Activated CD8-positive, alpha-beta memory T cell treated with anti-CD3 and anti-CD28 coated beads for 1 hour (primary cell): Measurements from ENCODE around the gene VPS37D.
"Not testable (repeated sequence)": the region's sequence is repeated elsewhere in the genome, so short reads cannot be mapped to it uniquely, and the experiment has no call there.

Source experiments
- DNase-seq, 2 donors: peaks; one replicate each; pipeline ENCODE4 v3.0.0-alpha.2; 2020; ENCODE audit warnings: low read depth in 1 of 2; ENCODE audit errors: extremely low read depth in 1 of 2

Gene VPS37D

GRCh38 chr7:73645643-73646174 lies 21.9 kb upstream of the VPS37D start:
- DNase-seq: no peak

- DNase-seq: no peak
These were observed 20.6 kb upstream of the VPS37D start for GRCh38 chr7:73646785-73647724.

GRCh38 chr7:73647725-73648592 lies 19.7 kb upstream of the VPS37D start:
- no peak for DNase-seq

DNA sequence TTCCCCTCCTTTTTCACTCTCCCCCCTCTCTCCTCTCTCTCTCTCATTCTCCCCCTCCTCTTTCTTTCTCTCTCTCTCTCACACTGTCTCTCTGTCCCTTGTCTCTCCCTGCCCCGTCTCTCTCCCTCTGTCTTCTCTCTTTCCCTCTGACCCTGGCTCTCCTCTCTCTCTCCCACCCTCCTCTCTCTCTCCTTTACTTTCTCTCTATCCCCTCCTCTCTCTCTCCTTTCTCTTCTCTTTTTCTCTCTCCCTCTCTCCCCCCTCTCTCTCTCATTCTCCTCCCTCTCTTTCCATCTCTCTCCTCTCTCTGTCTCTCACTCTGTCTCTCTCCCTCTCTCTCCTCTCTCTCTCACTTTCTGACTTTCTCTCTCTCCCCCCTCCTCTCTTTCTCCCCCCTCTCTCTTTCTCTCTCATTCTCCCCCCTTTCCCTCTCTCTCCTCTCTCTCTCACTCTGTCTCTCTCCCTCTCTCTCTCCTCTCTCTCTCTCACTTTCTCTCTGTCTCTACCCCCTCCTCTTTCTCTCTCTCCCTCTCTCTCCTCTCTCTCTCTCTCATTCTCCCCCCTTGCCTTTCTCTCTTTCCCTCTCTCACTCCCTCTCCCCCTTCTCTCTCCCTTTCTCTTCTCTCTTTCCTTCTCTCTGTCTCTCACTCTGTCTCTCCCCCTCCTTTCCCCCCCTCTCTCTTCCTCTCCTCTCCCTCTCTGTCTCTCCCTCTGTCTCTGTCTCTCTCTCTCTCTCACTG lies 18.9 kb upstream of the VPS37D start:
- no peak for DNase-seq

GRCh38 chr7:73649576-73649975 lies 18.1 kb upstream of the VPS37D start:
- no peak for DNase-seq

GRCh38 chr7:73650524-73650923 lies 17.1 kb upstream of the VPS37D start:
- DNase-seq: no peak

GRCh38 chr7:73652541-73652949 lies 15.1 kb upstream of the VPS37D start:
- no peak for DNase-seq

DNA sequence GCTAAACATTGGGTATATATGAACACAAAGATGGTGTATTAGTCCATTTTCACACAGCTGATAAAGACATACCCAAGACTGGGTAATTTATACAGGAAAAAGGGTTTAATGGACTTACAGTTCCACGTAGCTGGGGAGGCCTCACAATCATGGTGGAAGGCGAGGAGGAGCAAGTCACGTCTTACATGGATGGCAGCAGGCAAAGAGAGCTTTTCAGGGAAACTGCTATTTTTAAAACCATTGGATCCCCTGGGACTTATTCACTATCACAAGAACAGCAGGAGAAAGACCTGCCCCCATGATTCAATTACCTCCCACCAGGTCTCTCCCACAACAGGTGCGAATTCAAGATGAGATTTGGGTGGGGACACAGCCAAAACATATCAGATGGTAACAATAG lies 12.3 kb upstream of the VPS37D start:
- DNase-seq: not testable (repeated sequence)

GRCh38 chr7:73659983-73660382 lies 7.6 kb upstream of the VPS37D start:
- no peak for DNase-seq

DNA sequence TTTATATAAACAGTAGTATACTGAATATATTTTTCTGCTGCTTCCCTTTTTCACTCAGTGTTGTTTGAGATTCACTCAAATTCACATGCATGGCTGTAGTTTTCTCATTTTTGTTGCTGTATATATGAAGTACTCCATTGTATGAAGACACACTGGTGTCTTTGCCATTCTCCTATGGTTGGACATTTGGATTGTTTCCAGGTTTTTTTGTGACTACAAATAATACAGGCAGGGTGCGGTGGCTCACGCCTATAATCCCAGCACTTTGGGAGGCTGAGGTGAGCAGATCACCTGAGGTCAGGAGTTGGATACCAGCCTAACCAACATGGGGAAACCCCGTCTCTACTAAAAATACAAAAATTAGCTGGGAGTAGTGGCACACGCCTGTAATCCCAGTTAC lies 7.0 kb upstream of the VPS37D start:
- DNase-seq: not testable (repeated sequence)

DNA sequence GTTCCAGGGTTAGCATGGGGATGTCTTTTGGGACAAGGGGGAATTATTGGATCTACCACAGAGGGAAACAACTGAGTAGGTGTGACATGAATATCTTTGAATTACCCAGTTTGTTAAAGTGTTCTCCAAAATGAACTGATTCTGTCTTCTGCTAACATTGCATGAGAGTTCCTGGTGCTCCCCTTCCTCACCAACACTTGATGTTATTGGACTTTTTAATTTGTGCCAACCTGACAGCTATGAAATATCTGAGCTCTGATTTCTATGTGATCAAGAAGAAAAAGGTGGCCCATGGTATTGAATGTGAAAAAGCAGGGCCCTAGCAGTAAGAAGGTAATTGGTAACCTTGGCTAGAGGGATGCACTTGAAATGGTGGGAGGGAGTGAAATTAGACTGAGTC lies 4.6 kb upstream of the VPS37D start:
- no peak for DNase-seq

GRCh38 chr7:73668103-73668885 lies 663 bp downstream of the VPS37D start:
- DNase-seq: no peak

GRCh38 chr7:73668886-73669230 lies 1.2 kb downstream of the VPS37D start:
- no peak for DNase-seq

DNA sequence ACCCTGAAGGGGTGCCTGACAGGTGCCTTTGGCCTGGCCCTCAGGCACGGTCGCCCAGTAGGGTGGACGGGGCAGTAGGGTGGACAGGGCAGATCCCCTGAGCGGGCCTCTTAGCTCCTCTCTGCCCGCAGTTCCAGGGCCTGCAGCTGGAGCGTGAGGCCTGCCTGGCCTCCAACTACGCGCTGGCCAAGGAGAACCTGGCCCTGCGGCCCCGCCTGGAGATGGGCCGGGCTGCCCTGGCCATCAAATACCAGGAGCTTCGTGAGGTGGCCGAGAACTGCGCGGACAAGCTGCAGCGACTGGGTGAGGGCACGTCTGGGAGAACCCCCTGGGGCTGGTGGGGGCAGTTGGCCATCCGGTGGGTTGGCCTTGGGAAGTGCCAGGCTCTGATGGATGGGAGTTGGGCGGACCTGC lies 1.7 kb downstream of the VPS37D start:
- no peak for DNase-seq

- no peak for DNase-seq
These were observed 2.3 kb downstream of the VPS37D start for GRCh38 chr7:73669858-73670385.

DNA sequence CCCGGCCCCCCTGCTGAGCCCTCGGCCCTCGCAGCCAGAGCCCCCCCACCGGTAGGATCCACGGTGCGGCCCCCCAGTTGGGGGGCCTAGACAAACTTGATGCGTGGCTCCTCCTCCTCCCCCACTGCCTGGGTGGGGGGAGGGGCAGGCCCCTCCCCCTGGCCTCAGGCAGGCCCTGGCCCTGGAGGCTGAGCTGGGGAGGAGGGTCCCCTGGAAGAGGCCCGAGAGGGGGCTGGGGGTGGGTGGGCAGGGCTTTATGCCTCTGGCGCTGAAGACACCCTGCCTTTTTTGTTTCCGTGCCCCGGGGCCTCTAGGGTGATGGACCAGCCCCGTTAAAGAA lies 3.7 kb downstream of the VPS37D start:
- DNase-seq: no peak

DNA sequence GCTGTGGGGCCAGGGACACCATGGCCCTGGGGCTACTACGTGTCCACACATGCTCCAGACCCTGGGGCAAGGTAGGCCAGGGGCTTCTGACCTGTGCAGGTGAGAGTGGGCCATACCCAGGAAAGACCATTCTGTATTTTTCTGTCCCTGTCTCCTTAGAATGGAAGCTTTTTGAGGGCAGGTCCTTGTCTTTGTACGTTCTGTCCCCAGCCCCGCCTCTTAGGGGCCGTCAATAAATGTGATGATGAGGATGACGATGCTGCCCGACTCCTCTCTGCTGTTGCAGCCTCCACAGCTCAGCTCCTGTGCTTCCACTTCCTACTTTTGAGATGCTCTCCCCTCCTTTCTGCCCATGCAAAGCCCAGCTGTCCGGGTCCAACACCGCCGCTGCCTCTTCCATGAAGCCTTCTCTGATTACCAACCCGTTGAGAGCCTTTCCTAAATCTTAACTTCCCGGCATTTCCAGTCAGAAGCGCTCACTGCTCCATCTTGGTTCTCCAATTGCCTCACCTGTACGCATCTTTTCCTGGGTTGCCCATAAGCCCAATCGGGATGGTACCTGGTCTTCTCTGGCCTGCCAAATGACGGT lies 4.3 kb downstream of the VPS37D start:
- no peak for DNase-seq

- DNase-seq: no peak
These were observed 7.0 kb downstream of the VPS37D start for GRCh38 chr7:73674468-73675124.

DNA sequence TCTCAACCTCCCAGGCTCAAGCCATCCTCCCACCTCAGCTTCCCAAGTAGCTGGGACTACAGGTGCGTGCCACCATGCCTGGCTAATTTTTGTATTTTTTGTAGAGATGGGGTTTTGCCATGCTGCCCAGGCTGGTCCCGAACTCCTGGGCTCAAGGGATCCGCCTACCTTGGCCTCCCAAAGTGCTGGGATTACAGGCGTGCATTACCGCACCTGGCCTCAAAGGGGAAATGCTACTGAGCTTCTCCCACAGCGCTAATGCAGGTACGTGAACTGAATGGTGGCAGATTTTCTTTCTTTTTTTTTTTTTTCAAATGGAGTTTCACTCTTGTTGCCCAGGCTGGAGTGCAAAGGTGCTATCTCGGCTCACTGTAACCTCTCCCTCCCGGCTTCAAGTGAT lies 8.4 kb downstream of the VPS37D start:
- not testable (repeated sequence) for DNase-seq
